NCI-H1105 treated with DMSO at 0.1 percent for 48 hours (cell line): Measurements from ENCODE around the gene KRTAP1-4.
"Not testable (repeated sequence)": the region's sequence is repeated elsewhere in the genome, so short reads cannot be mapped to it uniquely, and the experiment has no call there.

Experiments
- DNase-seq: peaks from one replicate; lab custom pipeline; 2025; lab: John Stamatoyannopoulos, UW

The KRTAP1-4 gene

GRCh38 chr17:41029633-41030245, at the start of gene KRTAP1-4:
KRTAP1-4 (minus strand) TSS chr17:41030195; CDS start chr17:41030078, 117 bp downstream.
- no peak for DNase-seq

GRCh38 chr17:41076788-41077187, 46.8 kb upstream of the KRTAP1-4 start:
- no peak for DNase-seq

- DNase-seq: no peak
Measured at GRCh38 chr17:41073676-41074075, 43.7 kb upstream of the KRTAP1-4 start.

- no peak for DNase-seq
Measured at GRCh38 chr17:41071606-41072360, 41.8 kb upstream of the KRTAP1-4 start.

- DNase-seq: no peak
Measured at GRCh38 chr17:41069031-41069430, 39.0 kb upstream of the KRTAP1-4 start.

GRCh38 chr17:41067281-41067680, 37.3 kb upstream of the KRTAP1-4 start:
- DNase-seq: no peak

GRCh38 chr17:41065829-41066624, 36.0 kb upstream of the KRTAP1-4 start, which contains the start of gene KRTAP2-4:
KRTAP2-4 (minus strand) TSS chr17:41065879; CDS start chr17:41065845, 34 bp downstream.
- no peak for DNase-seq

GRCh38 chr17:41065016-41065689, 35.2 kb upstream of the KRTAP1-4 start:
- DNase-seq: not testable (repeated sequence)

GRCh38 chr17:41064301-41064700, 34.3 kb upstream of the KRTAP1-4 start:
- no peak for DNase-seq

- no peak for DNase-seq
Measured at GRCh38 chr17:41063449-41063848, 33.5 kb upstream of the KRTAP1-4 start.

GRCh38 chr17:41061964-41062363, 32.0 kb upstream of the KRTAP1-4 start:
- no peak for DNase-seq

GRCh38 chr17:41060052-41060604, 30.1 kb upstream of the KRTAP1-4 start, which contains the start of gene KRTAP2-3:
KRTAP2-3 (minus strand) TSS chr17:41060114; CDS start chr17:41060050, 64 bp downstream.
- DNase-seq: no peak

GRCh38 chr17:41059276-41060051, 29.5 kb upstream of the KRTAP1-4 start:
- DNase-seq: not testable (repeated sequence)

GRCh38 chr17:41058741-41059140, 28.7 kb upstream of the KRTAP1-4 start:
- no peak for DNase-seq

- DNase-seq: no peak
Measured at GRCh38 chr17:41057547-41057946, 27.6 kb upstream of the KRTAP1-4 start.

GRCh38 chr17:41055130-41055529, 25.1 kb upstream of the KRTAP1-4 start, which contains the start of gene KRTAP2-2:
KRTAP2-2 (minus strand) TSS chr17:41055230; CDS start chr17:41055211, 19 bp downstream.
- DNase-seq: not testable (repeated sequence)

GRCh38 chr17:41054556-41054955, 24.6 kb upstream of the KRTAP1-4 start:
- DNase-seq: not testable (repeated sequence)

- no peak for DNase-seq
Measured at GRCh38 chr17:41054025-41054424, 24.0 kb upstream of the KRTAP1-4 start.

GRCh38 chr17:41052566-41052965, 22.6 kb upstream of the KRTAP1-4 start:
- DNase-seq: no peak

- no peak for DNase-seq
Measured at GRCh38 chr17:41049110-41049509, 19.1 kb upstream of the KRTAP1-4 start.

- no peak for DNase-seq
Measured at GRCh38 chr17:41048441-41048840, 18.4 kb upstream of the KRTAP1-4 start.
